Prostate gland (tissue), 2 donors: ENCODE measurements around the gene SAMD13. TPM values are rescaled to one million over a fixed set of nuclear protein-coding genes. Genes with fewer than 3 reads are reported as not detected.

ENCODE experiments used
- DNase-seq: peaks from one replicate; pipeline ENCODE4 v3.0.0-alpha.2; 2019; ENCODE audit warnings: low spot score
- H3K27ac ChIP-seq, 2 donors: fragments of 200-600 bp; sonication (generic); 2 replicates each; pipeline ENCODE4 v1.5.1; 2017 to 2019
- H3K27me3 ChIP-seq: fragments of 200-600 bp; sonication (generic); replicated peaks from 2 replicates; pipeline ENCODE4 v1.5.1; 2019; ENCODE audit not compliant: insufficient read depth
- H3K36me3 ChIP-seq, 2 donors: fragments of 200-600 bp; sonication (generic); 1 replicate in 1 of 2; 2 replicates in 1 of 2; pipeline versions ENCODE4 v1.5.1 to v1.8.1; 2017 to 2019
- H3K4me1 ChIP-seq: fragments of 200-600 bp; sonication (generic); replicated peaks from 2 replicates; pipeline ENCODE4 v1.5.1; 2019
- H3K4me3 ChIP-seq, 2 donors: fragments of 200-600 bp; sonication (generic); 2 replicates each; pipeline ENCODE4 v1.5.1; 2017 to 2019
- H3K9me3 ChIP-seq: fragments of 200-600 bp; sonication (generic); 2 replicates; pipeline ENCODE4 v1.5.1; 2017
- POLR2A ChIP-seq: fragments of 450-650 bp; IDR thresholded peaks from one replicate; pipeline ENCODE4 v1.6.1; 2016; ENCODE audit warnings: antibody characterized with exemption, mild to moderate bottlenecking
- POLR2AphosphoS5 ChIP-seq: sonication (generic); formaldehyde crosslinking; IDR thresholded peaks from one replicate; pipeline ENCODE4 v1.6.1; 2017; ENCODE audit warnings: antibody characterized with exemption
- WGBS: methylation state at CpG from one replicate; pipeline ENCODE4 v1.1.5; 2018; 5-methylcytosine and 5-hydroxymethylcytosine counted together
- intact Hi-C: fragments of 100-400 bp; cut with DNase I; formaldehyde crosslinking; loops from one replicate; pipeline ENCODE4 v1.14.2; 2022
- total RNA-seq, 2 donors: library from RNA; depleted of rRNA; stranded (reverse); fragments of >200 nt; gene quantifications; one replicate each; pipeline ENCODE4 v1.1.0, GENCODE V29; 2016
- TF ChIP-seq, protein P1 (sequence below), 4 experiments: fragments of 200-600 bp in 2 of 4; fragments of 450-650 bp in 2 of 4; sonication (generic) in 2 of 4; IDR thresholded peaks; 1 replicate in 3 of 4; 2 replicates in 1 of 4; pipeline ENCODE4 v1.5.1; 2016 to 2019; ENCODE audit warnings: antibody characterized with exemption in 4 of 4, mild to moderate bottlenecking in 2 of 4, moderate library complexity in 2 of 4

Gene SAMD13
- total RNA-seq, 2 donors from 2014 or later = 3.1 to 3.4 TPM

- Histone ChIP-seq H3K4me3 (no peak overlapping the region), H3K27ac (no peak overlapping the region), H3K36me3 (no peaks in the 10 kb centered on the region), H3K9me3 (no peaks in the 10 kb centered on the region), H3K4me1 (no peaks in the 10 kb centered on the region), H3K27me3 (no peaks in the 10 kb centered on the region)
- 82% methylated on average over 6 of the region's 6 CpGs for WGBS
- no peak for DNase-seq
- intact Hi-C loops = no loop called here
- TF ChIP-seq POLR2A (no peak), POLR2AphosphoS5 (no peak)
- TF ChIP-seq, protein P1, sequence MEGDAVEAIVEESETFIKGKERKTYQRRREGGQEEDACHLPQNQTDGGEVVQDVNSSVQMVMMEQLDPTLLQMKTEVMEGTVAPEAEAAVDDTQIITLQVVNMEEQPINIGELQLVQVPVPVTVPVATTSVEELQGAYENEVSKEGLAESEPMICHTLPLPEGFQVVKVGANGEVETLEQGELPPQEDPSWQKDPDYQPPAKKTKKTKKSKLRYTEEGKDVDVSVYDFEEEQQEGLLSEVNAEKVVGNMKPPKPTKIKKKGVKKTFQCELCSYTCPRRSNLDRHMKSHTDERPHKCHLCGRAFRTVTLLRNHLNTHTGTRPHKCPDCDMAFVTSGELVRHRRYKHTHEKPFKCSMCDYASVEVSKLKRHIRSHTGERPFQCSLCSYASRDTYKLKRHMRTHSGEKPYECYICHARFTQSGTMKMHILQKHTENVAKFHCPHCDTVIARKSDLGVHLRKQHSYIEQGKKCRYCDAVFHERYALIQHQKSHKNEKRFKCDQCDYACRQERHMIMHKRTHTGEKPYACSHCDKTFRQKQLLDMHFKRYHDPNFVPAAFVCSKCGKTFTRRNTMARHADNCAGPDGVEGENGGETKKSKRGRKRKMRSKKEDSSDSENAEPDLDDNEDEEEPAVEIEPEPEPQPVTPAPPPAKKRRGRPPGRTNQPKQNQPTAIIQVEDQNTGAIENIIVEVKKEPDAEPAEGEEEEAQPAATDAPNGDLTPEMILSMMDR (IDR thresholded peaks at IDR 0.05) = no peak
These were observed 45.9 kb downstream of the SAMD13 start for GRCh38 chr1:84347271-84347931.

DNA sequence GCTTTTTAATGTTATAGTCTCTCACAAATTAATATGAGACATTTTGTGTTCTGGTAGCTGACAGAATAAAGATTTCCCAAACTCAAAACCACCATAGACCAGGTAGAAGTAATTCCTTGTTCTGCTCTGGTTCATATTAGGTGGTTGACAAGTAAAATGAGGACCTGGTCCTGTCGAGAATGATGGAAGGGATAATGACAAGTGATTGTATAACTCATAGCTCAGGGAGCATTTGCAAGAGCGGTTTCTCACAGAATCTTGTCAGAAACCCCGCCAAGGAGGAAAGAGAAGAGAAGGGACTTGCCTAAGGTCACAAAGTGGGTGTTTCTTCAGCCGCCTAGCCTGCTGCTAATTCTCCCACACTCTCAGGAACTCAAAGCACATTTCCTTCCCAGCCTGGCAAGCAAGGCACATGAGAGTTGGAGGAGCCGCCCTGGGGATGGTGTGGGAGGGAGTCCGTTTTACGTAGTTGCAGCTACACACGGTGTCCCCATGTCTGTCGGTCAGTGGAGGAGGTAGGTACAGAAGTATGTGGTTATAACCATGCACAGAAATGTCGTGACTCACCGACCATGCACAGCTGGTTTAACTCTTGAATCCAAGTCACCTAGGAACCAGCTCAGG is 46.5 kb downstream of the SAMD13 start:
- DNase-seq = no peak
- H3K36me3 ChIP-seq = no peaks in the 10 kb centered on the region
- WGBS = 89% methylated on average over 11 of the region's 11 CpGs
- TF ChIP-seq POLR2AphosphoS5 = no peak
- TF ChIP-seq, protein P1 (IDR thresholded peaks at IDR 0.05) = no peak
- no peak for TF ChIP-seq POLR2A
- no peaks in the 10 kb centered on the region for H3K4me1 ChIP-seq
- no peak overlapping the region for H3K4me3 ChIP-seq
- intact Hi-C loops = no loop called here
- no peaks in the 10 kb centered on the region for H3K9me3 ChIP-seq
- no peaks in the 10 kb centered on the region for H3K27me3 ChIP-seq
- no peak overlapping the region for H3K27ac ChIP-seq

- intact Hi-C loops = no loop called here
- WGBS = 100% methylated on average over 1 of the region's 1 CpG
- TF ChIP-seq POLR2A = no peak
- no peak for TF ChIP-seq POLR2AphosphoS5
- TF ChIP-seq, protein P1 (IDR thresholded peaks at IDR 0.05) = no peak
- Histone ChIP-seq H3K9me3 (no peaks in the 10 kb centered on the region), H3K36me3 (no peaks in the 10 kb centered on the region), H3K4me1 (no peaks in the 10 kb centered on the region), H3K4me3 (no peak overlapping the region), H3K27ac (no peak overlapping the region), H3K27me3 (no peaks in the 10 kb centered on the region)
- DNase-seq = no peak
These were observed 47.3 kb downstream of the SAMD13 start for GRCh38 chr1:84348759-84349158.

GRCh38 chr1:84350104-84350503 is 48.6 kb downstream of the SAMD13 start:
- Histone ChIP-seq H3K4me3 (no peak overlapping the region), H3K9me3 (no peaks in the 10 kb centered on the region), H3K27ac (no peak overlapping the region), H3K27me3 (no peaks in the 10 kb centered on the region), H3K4me1 (no peaks in the 10 kb centered on the region), H3K36me3 (no peaks in the 10 kb centered on the region)
- intact Hi-C loops = no loop called here
- TF ChIP-seq POLR2A (no peak), POLR2AphosphoS5 (no peak)
- TF ChIP-seq, protein P1 (IDR thresholded peaks at IDR 0.05) = no peak
- 23% methylated on average over 3 of the region's 3 CpGs for WGBS
- DNase-seq = no peak

GRCh38 chr1:84350550-84350949 is 49.0 kb downstream of the SAMD13 start:
- intact Hi-C loops = no loop called here
- TF ChIP-seq POLR2AphosphoS5 (no peak), POLR2A (no peak)
- TF ChIP-seq, protein P1 (IDR thresholded peaks at IDR 0.05) = no peak
- no peaks in the 10 kb centered on the region for H3K9me3 ChIP-seq

More at GRCh38 chr1:84350550-84350949, 49.0 kb downstream of the SAMD13 start:
- Histone ChIP-seq H3K4me1 (no peaks in the 10 kb centered on the region), H3K36me3 (no peaks in the 10 kb centered on the region), H3K4me3 (no peak overlapping the region), H3K27me3 (no peaks in the 10 kb centered on the region), H3K27ac (no peak overlapping the region)
- no peak for DNase-seq
- WGBS = 56% methylated on average over 3 of the region's 3 CpGs
